ENCODE data around the gene SMOC1. TPM values are rescaled to one million over a fixed set of nuclear protein-coding genes. Genes with fewer than 3 reads are reported as not detected.
A peak's percentile ranks its signal among the peaks of the same experiment; 100 is the strongest.

The SMOC1 gene
- total and polyA plus RNA-seq, 5 experiments from 2014 or later = not detected

- POLR2A ChIA-PET = no interaction called here
- Mint-ChIP-seq H3K27ac (no peak overlapping the region), H3K4me1 (peaks cover 0 to 6% (median under 1%) of the 10 kb centered on the region in 4 donors), H3K36me3 (peaks cover 0 to 9% (median 0%) of the 10 kb centered on the region in 3 donors), H3K27me3 (peaks cover 12 to 29% (median 14%) of the 10 kb centered on the region in 5 donors), H3K4me3 (no peak overlapping the region), H3K9me3 (peaks cover 0 to 22% (median 0%) of the 10 kb centered on the region in 9 donors)
- DNase-seq (no peak), ATAC-seq (no peak)
Measured at GRCh38 chr14:69873877-69874780, 5.1 kb upstream of the SMOC1 start.

- POLR2A ChIA-PET = no interaction called here
- Mint-ChIP-seq H3K36me3 (no peaks in the 10 kb centered on the region), H3K27ac (no peak overlapping the region), H3K4me1 (peaks cover 0 to 6% (median 3%) of the 10 kb centered on the region in 4 donors), H3K4me3 (no peak overlapping the region), H3K9me3 (peaks cover 0 to 11% (median 0%) of the 10 kb centered on the region in 9 donors), H3K27me3 (peaks cover 17 to 42% (median 25%) of the 10 kb centered on the region in 5 donors)
- ATAC-seq (no peak), DNase-seq (no peak)
Measured at GRCh38 chr14:69876221-69876847, 2.9 kb upstream of the SMOC1 start.

- POLR2A ChIA-PET = no interaction called here
- H3K9me3 Mint-ChIP-seq = peaks cover 0 to 11% (median 0%) of the 10 kb centered on the region in 9 donors
- DNase-seq (no peak), ATAC-seq (no peak)
- H3K27ac Mint-ChIP-seq = no peak overlapping the region
- H3K27me3 Mint-ChIP-seq = peaks cover 21 to 48% (median 30%) of the 10 kb centered on the region in 5 donors
- H3K4me1 Mint-ChIP-seq = peaks cover 0 to 6% (median 3%) of the 10 kb centered on the region in 4 donors
- H3K4me3 Mint-ChIP-seq = no peak overlapping the region
- no peaks in the 10 kb centered on the region for H3K36me3 Mint-ChIP-seq
Measured at GRCh38 chr14:69876848-69877306, 2.3 kb upstream of the SMOC1 start.

- peaks cover 0 to 6% (median 3%) of the 10 kb centered on the region in 4 donors for H3K4me1 Mint-ChIP-seq
- no peak overlapping the region for H3K27ac Mint-ChIP-seq
- H3K9me3 Mint-ChIP-seq = peaks cover 0 to 11% (median 0%) of the 10 kb centered on the region in 9 donors
- POLR2A ChIA-PET = no interaction called here
- no peak for ATAC-seq
- no peak overlapping the region for H3K4me3 Mint-ChIP-seq
- H3K27me3 Mint-ChIP-seq = peaks cover 23 to 53% (median 33%) of the 10 kb centered on the region in 5 donors
- DNase-seq = no peak
- no peaks in the 10 kb centered on the region for H3K36me3 Mint-ChIP-seq
Measured at GRCh38 chr14:69877492-69877891, 1.7 kb upstream of the SMOC1 start.

- Mint-ChIP-seq H3K4me3 (no peak overlapping the region), H3K4me1 (peaks cover 0 to 6% (median 3%) of the 10 kb centered on the region in 4 donors), H3K36me3 (no peaks in the 10 kb centered on the region), H3K27ac (no peak overlapping the region), H3K27me3 (peaks cover 26 to 53% (median 38%) of the 10 kb centered on the region in 5 donors), H3K9me3 (peaks cover 0 to 11% (median 0%) of the 10 kb centered on the region in 9 donors)
- DNase-seq (no peak), ATAC-seq (no peak)
- POLR2A ChIA-PET = no interaction called here
Measured at GRCh38 chr14:69878251-69878650, 965 bp upstream of the SMOC1 start.

- peaks cover 0 to 6% (median 3%) of the 10 kb centered on the region in 4 donors for H3K4me1 Mint-ChIP-seq
- H3K27me3 Mint-ChIP-seq = peaks cover 28 to 72% (median 49%) of the 10 kb centered on the region in 5 donors
- H3K27ac Mint-ChIP-seq = no peak overlapping the region
- no peaks in the 10 kb centered on the region for H3K36me3 Mint-ChIP-seq
- POLR2A ChIA-PET = no interaction called here
- no peak for ATAC-seq
- no peak for DNase-seq
- peak overlapping the region in 1 of 10 donors; percentile 39 for H3K4me3 Mint-ChIP-seq
- no peaks in the 10 kb centered on the region for H3K9me3 Mint-ChIP-seq
Measured at GRCh38 chr14:69880044-69880487, 850 bp downstream of the SMOC1 start.

GRCh38 chr14:69880893-69881292 is 1.7 kb downstream of the SMOC1 start:
- Mint-ChIP-seq H3K4me3 (no peak overlapping the region), H3K27ac (no peak overlapping the region), H3K36me3 (no peaks in the 10 kb centered on the region), H3K9me3 (no peaks in the 10 kb centered on the region), H3K27me3 (peaks cover 28 to 80% (median 49%) of the 10 kb centered on the region in 5 donors), H3K4me1 (peaks cover 0 to 6% (median 3%) of the 10 kb centered on the region in 4 donors)
- ATAC-seq (no peak), DNase-seq (no peak)
- POLR2A ChIA-PET = interaction anchor here (0.6 kb wide), 1 partner anchor 750 kb away, joined by 3 read pairs; no protein-coding TSS in a partner anchor

- Mint-ChIP-seq H3K4me1 (peaks cover 0 to 6% (median 3%) of the 10 kb centered on the region in 4 donors), H3K4me3 (no peak overlapping the region), H3K27ac (no peak overlapping the region), H3K9me3 (no peaks in the 10 kb centered on the region), H3K27me3 (peaks cover 29 to 86% (median 53%) of the 10 kb centered on the region in 5 donors), H3K36me3 (no peaks in the 10 kb centered on the region)
- no peak for DNase-seq
- POLR2A ChIA-PET = no interaction called here
- ATAC-seq = no peak
Measured at GRCh38 chr14:69882116-69882864, 3.1 kb downstream of the SMOC1 start.

GRCh38 chr14:69882915-69883314 is 3.7 kb downstream of the SMOC1 start:
- POLR2A ChIA-PET = no interaction called here
- ATAC-seq (no peak), DNase-seq (no peak)
- Mint-ChIP-seq H3K36me3 (no peaks in the 10 kb centered on the region), H3K4me3 (no peak overlapping the region), H3K4me1 (peaks cover 0 to 5% (median under 1%) of the 10 kb centered on the region in 4 donors), H3K27ac (no peak overlapping the region), H3K27me3 (peaks cover 23 to 79% (median 48%) of the 10 kb centered on the region in 5 donors), H3K9me3 (no peaks in the 10 kb centered on the region)

GRCh38 chr14:69886453-69887242 is 7.4 kb downstream of the SMOC1 start:
- Mint-ChIP-seq H3K9me3 (peaks cover 0 to 4% (median 0%) of the 10 kb centered on the region in 9 donors), H3K4me3 (no peak overlapping the region), H3K36me3 (no peaks in the 10 kb centered on the region), H3K27me3 (peaks cover 17 to 62% (median 33%) of the 10 kb centered on the region in 5 donors), H3K4me1 (peaks cover 0 to 2% (median 0%) of the 10 kb centered on the region in 4 donors), H3K27ac (no peak overlapping the region)
- POLR2A ChIA-PET = no interaction called here
- no peak for DNase-seq
- no peak for ATAC-seq

- Mint-ChIP-seq H3K27me3 (peaks cover 13 to 52% (median 22%) of the 10 kb centered on the region in 5 donors), H3K4me3 (no peak overlapping the region), H3K36me3 (no peaks in the 10 kb centered on the region), H3K27ac (no peak overlapping the region), H3K9me3 (peaks cover 0 to 4% (median 0%) of the 10 kb centered on the region in 9 donors), H3K4me1 (peaks cover 0 to 2% (median 0%) of the 10 kb centered on the region in 4 donors)
- no peak for DNase-seq
- no peak for ATAC-seq
- POLR2A ChIA-PET = no interaction called here
Measured at GRCh38 chr14:69887740-69888657, 8.8 kb downstream of the SMOC1 start.
